Hypothalamus (tissue), 51 donors: ENCODE data around the gene TMEM108.

Experiments used
- DNase-seq, 51 donors: peaks; one replicate each; lab custom pipeline; 2025; lab: John Stamatoyannopoulos, UW

Gene TMEM108

DNA sequence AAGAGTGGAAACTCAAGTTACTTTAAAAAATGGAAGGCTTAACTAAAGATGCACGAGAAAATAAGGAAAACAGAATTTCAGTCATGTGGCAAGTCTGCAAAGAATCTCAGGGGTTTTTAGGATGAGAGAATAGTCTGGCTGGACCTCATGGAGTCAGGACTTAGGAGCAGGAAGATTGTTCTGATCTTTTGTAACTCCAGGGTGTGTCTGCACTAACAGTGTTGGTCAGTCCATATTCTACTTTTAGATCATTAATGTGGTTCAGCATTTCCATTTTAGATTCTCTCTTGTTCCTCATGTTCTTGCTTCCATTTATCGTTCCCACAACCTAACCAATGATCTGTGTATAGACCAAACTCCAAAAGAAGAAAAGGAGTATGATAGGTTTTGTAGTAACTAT, 15.3 kb downstream of the TMEM108 start:
- no peak for DNase-seq

DNA sequence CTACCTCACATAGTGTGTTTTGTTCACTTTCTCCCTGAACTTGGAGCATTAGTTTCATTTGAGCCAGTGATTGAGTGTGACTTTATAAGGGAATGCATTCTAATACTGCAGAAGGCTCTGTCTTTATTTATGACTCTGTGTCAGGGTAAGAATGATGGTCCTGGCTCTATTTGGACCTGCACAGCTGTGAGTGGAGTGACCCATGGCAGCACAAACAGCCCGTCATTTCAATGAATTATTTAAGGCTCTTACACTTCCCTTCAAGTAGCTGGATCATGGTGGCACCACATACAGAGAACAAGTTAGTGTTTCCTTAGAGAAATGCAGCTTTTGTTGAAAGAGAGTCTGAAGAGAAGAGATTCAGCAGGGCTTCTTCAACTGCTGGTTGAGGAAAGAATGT, 16.4 kb downstream of the TMEM108 start:
- no peak for DNase-seq

DNA sequence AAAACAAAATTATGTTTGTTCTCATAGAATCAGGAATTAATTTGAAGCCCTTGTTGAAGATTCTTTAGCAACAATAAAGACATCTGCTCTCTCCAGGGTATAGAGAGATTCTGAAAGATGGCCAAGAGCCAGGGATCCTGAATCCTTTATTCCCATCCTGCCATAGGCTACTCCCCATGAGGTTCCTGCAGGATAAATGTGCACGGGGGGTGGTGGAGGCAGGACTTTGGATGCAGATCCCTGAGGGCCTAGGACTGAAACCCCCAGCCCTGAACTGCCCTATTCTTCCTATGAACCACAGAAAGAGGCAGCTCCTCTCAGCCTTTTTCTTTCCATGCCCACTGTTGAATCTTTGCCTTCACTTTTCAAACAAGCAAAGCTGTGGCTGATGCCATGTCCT, 17.1 kb downstream of the TMEM108 start:
- no peak for DNase-seq

DNA sequence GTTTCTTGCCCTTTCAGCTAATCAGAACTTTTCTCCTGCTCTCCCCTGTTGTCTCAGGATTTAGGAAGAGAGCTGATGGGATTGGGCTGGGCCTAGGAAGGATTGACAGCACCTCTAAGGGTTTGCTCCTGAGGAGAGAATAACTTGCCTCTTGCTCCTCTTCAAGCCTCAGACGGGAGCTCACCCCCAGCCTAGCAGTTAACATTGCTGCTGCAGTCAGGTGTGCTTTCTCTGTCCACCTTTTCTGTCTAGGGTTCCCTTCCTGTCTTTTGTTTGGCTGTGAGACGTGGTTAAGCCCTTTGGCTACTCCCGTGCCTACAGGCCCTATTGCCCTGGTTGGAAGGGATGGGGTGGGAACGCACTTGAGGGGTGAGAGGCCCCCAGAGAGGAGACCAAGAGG, 20.1 kb downstream of the TMEM108 start:
- no peak for DNase-seq

DNA sequence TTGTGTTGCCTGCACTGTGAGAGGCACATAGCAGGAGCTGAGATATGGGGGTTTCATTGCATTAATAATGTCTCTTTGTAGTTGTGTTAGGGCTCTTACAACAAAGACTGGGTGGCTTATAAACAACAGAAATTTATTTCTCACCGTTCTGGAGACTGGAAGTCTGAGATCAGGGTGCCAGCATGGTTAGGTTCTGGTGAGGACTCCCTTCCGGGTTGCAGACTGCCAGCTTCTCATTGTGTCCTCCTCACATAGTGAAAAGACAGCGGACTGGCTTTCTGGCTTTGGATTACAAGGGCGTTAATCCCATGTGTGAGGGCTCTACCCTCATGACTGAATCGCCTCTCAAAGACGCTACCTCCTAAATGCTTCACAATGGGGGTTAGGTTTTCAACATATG, 20.6 kb downstream of the TMEM108 start:
- no peak for DNase-seq

DNA sequence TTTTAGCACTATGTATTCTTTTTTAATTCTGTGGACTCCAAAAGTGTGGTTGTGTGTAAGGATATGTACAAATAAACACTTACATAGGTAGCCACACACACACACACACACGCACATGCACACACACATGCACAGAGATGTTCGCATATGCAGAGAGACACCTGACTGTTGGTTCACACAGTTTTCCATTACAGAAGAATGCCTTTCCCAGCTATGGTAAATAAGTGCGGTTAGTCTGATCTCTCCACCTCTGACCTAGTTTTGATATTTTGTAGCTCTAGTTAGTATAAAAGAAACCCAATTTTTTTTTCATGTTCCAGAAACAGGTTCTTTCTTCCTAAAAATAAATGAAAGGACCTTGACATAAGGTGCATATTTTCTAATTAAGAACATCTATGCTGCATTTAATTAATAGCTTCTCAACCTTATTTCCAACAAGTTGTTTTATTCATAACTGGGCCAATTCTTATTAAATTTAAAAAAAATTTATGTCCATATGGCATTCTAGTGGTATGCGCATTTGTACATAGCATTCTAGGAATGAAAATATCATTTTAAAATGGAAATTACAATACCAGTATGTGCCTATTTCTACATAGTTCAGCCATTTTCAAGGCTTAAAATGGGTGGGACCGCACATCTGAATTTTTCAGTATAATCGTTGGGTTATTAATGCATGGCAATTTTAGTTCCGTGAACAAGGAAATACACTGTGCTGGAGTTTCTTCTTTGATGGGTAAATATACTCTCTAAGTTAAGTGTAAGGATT, 27.2 kb downstream of the TMEM108 start:
- no peak for DNase-seq

DNA sequence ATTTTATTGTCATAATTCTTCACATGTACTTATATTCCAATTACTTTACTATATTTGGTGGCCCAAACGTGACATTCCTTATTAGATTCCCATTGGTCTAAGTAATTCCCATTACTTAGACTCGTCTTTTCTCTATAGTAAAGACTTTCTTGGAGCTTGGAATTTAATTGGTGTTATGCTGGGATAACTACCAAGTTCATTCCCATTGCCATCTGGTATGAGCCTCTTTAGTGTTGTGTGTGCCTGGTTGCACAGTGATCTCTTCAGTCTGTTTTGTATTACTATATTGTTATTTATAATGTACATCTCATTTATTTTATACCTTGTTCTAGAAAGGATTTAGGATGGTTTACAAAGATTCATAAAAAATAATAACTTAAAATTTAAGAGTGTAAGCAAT, 27.8 kb downstream of the TMEM108 start:
- no peak for DNase-seq

DNA sequence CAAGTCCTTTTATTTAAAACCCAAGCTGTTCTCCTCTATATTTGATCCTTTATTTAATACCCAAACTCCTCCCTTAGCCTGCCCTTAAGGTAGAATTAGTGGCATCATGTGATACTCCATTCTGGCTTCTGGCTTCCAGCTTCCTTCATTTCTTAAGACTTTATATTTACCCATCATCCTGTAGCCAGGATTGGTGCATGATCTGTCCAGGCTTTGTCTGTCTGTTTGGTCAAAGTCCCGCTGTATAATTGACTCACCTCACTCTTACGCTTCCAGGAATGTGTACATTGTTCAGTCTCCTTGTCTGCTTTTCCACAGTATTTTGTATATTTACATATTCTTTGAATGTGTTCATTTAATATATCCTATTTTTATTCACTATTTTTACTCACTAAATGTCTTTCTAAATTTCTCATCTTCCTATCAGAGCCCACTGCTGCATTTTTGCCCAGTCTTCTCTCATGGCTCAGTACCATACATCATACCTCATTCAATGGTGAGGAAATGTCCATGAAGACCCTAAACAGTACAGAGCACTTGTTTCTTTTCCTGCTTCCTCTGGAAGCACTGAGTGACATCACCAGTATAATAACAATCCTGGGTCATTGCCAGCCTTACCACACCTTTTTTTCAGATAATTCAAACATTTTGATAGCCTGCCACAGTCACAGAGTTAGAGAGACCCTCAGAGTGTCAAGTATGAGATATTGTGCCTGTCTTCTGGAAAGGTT, 31.5 kb downstream of the TMEM108 start:
- DNase-seq, result no peak

DNA sequence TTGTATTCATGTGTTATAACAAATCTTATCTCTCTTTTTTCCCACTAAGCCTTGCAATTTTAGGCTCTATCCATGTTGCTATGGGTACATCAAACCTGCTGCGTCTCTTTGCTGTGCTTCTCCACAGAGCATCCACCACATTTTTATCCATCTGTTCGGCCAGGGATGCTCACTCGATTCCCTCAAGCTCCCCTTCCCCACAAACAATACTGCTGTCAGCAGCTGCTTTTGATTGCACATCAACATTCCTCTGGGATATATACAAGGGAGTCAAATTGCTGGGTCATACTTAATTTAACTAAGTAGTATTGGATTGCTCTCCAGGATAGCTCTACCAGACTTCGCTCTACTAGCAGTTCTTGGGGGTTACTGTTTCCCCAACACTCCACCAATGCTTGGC, 36.8 kb downstream of the TMEM108 start:
- no peak for DNase-seq

DNA sequence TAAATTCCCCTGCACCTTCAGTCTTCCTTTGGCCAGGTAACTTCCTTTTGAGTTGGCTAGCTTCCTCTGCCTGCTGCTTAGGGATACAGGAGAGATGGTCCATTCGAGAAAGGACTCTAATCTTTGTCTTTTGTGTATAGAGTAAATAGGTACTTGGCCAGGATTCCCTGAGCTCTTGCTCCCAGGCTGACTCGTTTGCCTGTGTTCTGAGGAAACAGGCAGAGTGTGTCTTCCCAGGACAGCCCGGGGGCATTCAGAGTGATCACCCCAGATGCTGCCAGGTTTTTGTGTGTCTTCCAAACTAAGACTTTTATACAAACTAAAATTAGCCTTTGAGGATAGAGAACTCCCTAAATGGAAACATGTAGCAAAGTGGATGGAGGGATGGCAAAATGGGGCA, 39.5 kb downstream of the TMEM108 start:
- no peak for DNase-seq

DNA sequence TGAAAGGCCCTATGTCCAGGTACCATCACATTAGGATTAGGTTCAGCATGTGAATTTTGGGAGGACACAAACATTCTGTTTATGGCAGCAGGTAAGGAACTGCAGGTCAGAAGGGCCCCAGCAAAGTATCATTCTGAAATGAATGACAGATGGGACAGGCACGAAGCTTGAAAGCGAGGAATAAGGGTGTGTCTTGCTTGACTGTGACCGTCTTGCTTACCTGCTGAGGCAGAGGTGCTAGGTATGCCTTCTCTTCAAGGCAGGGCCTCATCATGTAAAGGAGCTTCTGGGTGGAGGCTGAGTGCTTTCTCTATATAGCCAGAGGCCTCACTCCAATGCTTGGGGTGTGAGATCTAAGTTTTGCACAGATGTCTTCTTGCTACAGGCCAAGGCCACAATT, 41.4 kb downstream of the TMEM108 start:
- DNase-seq, result no peak

DNA sequence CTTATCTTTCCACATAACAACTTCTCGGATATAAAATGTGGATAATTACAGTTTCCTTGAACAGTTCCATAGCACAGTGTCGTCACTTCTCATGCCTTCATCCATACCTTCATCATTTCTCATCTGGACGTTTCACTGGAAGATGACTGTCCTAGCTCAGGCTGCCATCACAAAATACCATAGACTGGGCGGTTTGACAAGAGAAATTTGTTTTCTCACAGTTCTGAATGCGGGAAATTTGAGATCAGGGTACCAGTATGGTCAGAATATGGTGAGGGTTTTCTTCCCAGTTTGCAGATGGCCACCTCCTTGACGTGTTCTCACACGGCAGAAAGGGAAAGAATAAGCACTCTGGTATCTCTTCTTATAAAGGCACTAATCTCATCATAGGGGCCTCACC, 42.8 kb downstream of the TMEM108 start:
- DNase-seq, result no peak

DNA sequence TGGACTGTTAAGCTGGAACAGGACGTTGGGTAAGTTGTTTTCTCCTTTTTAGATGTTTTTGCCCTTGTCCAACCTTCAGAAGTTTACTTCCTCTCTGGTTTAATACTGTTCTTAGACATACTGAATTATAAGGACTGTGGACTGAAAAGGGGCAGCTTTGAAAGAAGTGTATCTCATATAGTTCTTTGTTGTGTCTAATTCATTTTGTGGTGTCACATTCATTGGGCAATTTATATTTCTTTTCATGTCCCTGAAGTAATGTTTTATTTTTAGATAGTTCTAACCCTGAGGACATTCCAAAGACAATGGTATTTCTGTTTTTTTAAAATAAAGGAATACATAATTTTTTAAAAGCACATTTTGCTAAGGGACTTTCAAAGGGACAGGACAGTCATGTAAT, 45.2 kb downstream of the TMEM108 start:
- no peak for DNase-seq

DNA sequence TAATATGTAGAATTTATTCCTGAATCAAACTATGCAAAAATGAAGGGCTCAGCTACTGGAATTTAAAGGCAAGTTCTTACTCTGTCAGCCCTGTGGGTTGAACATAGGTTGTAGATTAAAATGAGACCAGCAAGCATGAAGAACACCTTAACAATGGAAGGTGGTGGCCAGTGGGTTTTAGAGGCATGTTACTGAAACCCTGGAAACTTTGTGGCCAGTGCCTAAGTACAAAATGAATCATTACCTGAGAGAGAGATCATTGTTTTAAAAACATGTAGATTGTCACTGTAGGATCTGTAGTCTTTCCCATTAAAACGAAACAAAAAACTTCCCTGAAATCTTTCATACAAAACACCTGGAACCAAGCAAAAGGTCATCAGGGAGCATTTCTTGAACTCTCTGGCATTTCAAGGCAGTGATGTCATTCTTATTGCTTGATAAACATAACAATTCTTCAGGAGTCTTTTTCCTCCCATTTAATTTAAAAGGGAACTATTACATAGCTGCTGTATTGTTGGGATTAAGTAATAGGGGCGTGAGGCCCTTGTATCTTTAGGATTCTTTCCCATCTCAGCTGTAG, 51.8 kb downstream of the TMEM108 start:
- no peak for DNase-seq

DNA sequence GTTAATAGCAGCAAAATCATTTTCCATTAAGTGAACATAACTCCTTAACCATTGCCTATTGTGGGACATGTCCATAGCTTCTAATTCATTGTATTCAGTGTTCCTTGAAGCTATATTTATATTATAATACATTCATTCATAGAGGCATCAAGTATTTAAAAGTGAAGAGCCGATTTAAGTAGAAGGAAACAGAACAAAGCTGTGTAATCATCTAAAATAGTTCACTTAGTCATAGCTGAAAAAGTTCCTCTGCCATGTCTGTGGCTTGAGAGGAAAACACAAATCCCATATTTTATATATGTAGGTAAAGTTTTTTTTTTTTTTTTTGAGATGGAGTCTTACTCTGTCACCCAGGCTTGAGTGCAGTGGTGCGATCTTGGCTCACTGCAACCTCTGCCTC, 54.5 kb downstream of the TMEM108 start:
- DNase-seq, result no peak

DNA sequence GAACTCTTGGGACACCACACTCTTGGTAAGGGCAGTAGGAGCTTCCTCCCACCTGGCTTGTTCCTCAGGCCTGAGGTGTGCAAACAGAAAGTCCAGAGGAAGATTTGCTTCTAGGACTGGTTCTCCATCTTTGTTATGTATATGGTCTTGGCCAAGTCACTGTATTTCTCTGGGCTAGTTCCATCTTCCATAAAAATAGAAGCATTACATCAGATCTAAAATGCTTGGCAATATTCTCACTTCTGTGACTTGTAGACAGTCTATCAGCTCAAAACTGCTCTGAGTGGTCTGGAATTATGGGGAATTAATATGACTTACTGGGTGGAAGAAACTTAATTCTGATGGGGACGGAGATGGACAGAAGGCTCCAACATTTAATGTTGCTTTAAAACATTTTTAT, 55.2 kb downstream of the TMEM108 start:
- DNase-seq, result no peak

DNA sequence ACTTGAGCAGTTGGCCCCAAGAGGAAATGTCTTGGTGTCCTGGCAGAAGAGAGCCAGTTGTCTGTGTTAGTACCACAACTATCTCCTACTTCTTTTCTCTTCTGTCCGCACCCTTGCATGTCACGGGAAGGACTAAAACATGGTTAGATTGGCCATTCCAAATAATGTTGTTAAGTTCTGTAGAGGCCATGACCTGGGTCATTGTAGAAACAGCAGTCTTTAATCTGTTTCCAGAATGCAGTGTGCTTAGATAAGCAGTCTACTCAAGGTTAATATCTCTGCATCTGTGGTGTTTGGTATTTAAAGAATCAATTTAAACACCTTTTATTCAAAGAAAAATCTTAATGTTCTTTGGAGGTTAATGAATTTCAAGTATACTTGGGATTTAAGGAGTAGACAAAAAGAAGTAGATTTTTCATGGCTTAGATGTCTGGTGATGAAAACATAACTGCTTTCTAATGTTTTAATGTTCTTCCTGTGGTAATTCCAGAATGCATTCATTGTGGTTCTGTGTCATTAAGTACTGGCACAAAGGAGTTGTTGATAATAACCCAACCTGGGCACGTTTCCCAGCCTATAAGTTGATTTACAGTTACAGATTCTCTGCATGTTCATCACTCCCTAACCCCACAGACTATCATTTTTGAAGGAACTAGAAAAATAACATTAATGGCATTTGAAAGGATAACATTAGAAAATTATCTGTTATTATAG, 58.9 kb downstream of the TMEM108 start:
- no peak for DNase-seq

DNA sequence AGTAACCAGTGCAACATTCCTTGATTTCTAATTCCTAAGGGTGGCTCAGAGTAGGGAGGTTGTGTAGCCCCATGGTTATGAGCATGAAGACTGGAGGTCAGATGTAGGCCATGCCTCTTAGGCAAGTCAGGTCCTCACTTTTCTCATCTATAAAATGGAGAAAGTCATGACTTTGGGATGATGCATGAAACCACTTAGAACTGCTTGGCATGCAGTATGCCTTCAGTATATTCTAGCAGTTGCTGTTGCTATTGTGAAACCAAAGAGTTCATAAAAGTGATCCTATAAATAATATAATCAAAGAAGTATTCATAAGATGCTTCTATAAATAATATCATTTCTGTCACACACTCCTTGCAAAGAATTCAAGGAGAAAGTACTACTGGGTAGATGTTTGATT, 65.5 kb downstream of the TMEM108 start:
- DNase-seq, result no peak

DNA sequence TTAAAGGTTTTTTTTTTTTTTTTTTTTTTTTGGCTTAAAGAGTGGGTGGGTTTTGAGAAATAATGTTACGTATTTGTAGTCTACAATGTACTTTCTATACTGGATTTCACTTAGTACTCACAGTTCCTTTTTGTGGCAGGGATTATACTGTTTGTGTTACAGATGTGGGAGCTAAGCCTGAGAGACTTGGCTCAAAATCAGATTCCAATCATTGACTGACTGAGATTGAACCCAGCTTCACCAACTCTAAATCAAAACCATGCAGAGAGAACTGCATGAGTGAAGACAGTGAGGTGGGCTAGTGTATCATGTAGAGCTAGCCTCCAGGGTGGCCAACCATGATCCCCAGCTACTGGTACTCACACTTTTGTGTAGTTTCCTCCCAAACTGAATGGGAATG, 68.0 kb downstream of the TMEM108 start:
- DNase-seq, result no peak

DNA sequence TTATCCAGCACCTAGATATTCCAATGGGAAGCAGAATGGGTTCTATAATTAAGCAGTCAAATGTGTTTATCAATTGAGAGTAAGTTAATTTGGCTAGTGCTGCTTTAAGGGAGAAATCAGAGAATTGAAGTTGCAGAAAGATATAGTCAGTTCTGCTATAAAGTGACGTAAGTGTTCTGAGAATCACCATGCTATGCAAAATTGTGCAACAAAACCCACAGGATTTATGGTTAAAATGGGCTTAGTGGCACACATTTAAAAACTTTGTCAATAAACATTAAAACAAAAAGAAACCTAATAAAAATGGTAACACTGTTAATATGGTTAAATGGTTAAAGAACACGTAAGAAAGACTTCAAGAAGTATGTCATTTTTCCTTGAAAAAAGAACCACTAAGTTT, 74.5 kb downstream of the TMEM108 start:
- no peak for DNase-seq

DNA sequence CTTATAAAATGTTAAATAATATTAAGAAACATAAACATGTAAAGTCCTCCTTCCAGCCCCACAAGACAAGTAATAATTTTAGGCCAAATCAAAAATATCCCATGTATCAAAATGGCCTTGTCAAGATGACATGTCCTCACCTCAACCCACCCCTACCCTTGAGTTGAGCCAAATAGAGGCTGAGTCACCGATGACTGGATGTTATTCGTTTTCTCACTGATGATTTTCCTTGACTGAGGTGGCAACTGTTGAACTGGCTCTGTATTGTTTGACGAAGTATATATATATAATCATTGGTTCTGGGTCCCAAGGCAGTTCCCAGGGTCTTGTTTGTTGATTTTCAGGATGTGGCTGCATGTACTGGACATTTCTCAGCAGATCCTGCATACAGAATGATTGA, 75.3 kb downstream of the TMEM108 start:
- no peak for DNase-seq
